Measurements from ENCODE around the gene PRDM16.

Gene PRDM16

GRCh38 chr1:3331564-3331963 is 262.6 kb downstream of the PRDM16 start:
- no peak overlapping the region for H4K8ac ChIP-seq (ENCODE audit: low read length)
- H3K4ac ChIP-seq (ENCODE audit: low read depth in 1 of 2, low read length in 2 of 2), result no peak overlapping the region
- H4K91ac ChIP-seq (ENCODE audit: low read length), result no peak overlapping the region
- H3K36me3 ChIP-seq (ENCODE audit: control insufficient read depth in 1 of 2, insufficient read depth in 2 of 2, low read depth in 1 of 2, low read length in 2 of 2), result no peaks in the 10 kb centered on the region
- no peak overlapping the region for H3K4me3 ChIP-seq (ENCODE audit: insufficient read depth in 1 of 2, low read depth in 1 of 2, low read length in 2 of 2)
- no peak overlapping the region for H3K9ac ChIP-seq (ENCODE audit: low read length)
- WGBS, result 86% methylated on average over 13 of the region's 14 CpGs
- H2AK5ac ChIP-seq (ENCODE audit: low read length, severe bottlenecking), result no peak overlapping the region
- no peak overlapping the region for H3K18ac ChIP-seq (ENCODE audit: low read depth in 1 of 2, low read length in 2 of 2)
- no peak overlapping the region for H3K4me2 ChIP-seq (ENCODE audit: low read length, poor library complexity, severe bottlenecking)
- H2BK5ac ChIP-seq (ENCODE audit: low read depth, low read length, poor library complexity, severe bottlenecking), result no peak overlapping the region
- H2BK120ac ChIP-seq (ENCODE audit: low read depth, low read length), result no peak overlapping the region
- H3K4me1 ChIP-seq (ENCODE audit: control insufficient read depth, insufficient read depth, low read depth, low read length), result no peaks in the 10 kb centered on the region
- H2AFZ ChIP-seq (ENCODE audit: low read depth, low read length), result no peak overlapping the region
- H2BK15ac ChIP-seq (ENCODE audit: low read depth, poor library complexity, severe bottlenecking), result no peak overlapping the region
- no peak overlapping the region for H3K23ac ChIP-seq (ENCODE audit: low read length in 2 of 2)
- no peaks in the 10 kb centered on the region for H3K79me1 ChIP-seq (replicated peaks; ENCODE audit: low read length, poor library complexity, severe bottlenecking)
- H3K14ac ChIP-seq (ENCODE audit: low read length in 2 of 2), result no peak overlapping the region
- no peak overlapping the region for H2BK12ac ChIP-seq (ENCODE audit: low read length in 2 of 2)
- peaks cover 8 to 35% of the 10 kb centered on the region in 2 experiments for H3K27me3 ChIP-seq (ENCODE audit: control insufficient read depth in 1 of 2, insufficient read depth in 1 of 2, low read length in 2 of 2)
- DNase-seq, result no peak
- no peaks in the 10 kb centered on the region for H3K9me3 ChIP-seq (ENCODE audit: control insufficient read depth, low read length)
- H3K27ac ChIP-seq (ENCODE audit: low read length, poor library complexity, severe bottlenecking), result no peak overlapping the region

GRCh38 chr1:3332043-3332442 is 263.0 kb downstream of the PRDM16 start:
- H3K36me3 ChIP-seq (ENCODE audit: control insufficient read depth in 1 of 2, insufficient read depth in 2 of 2, low read depth in 1 of 2, low read length in 2 of 2), result no peaks in the 10 kb centered on the region
- no peaks in the 10 kb centered on the region for H3K9me3 ChIP-seq (ENCODE audit: control insufficient read depth, low read length)
- H3K4me3 ChIP-seq (ENCODE audit: insufficient read depth in 1 of 2, low read depth in 1 of 2, low read length in 2 of 2), result no peak overlapping the region
- no peaks in the 10 kb centered on the region for H3K4me1 ChIP-seq (ENCODE audit: control insufficient read depth, insufficient read depth, low read depth, low read length)
- no peak overlapping the region for H2BK15ac ChIP-seq (ENCODE audit: low read depth, poor library complexity, severe bottlenecking)
- no peak overlapping the region for H3K9ac ChIP-seq (ENCODE audit: low read length)
- no peak overlapping the region for H2AFZ ChIP-seq (ENCODE audit: low read depth, low read length)
- no peak for DNase-seq
- H3K27ac ChIP-seq (ENCODE audit: low read length, poor library complexity, severe bottlenecking), result no peak overlapping the region
- no peaks in the 10 kb centered on the region for H3K79me1 ChIP-seq (replicated peaks; ENCODE audit: low read length, poor library complexity, severe bottlenecking)
- no peak overlapping the region for H2AK5ac ChIP-seq (ENCODE audit: low read length, severe bottlenecking)
- peaks cover 8 to 35% of the 10 kb centered on the region in 2 experiments for H3K27me3 ChIP-seq (ENCODE audit: control insufficient read depth in 1 of 2, insufficient read depth in 1 of 2, low read length in 2 of 2)
- H2BK12ac ChIP-seq (ENCODE audit: low read length in 2 of 2), result no peak overlapping the region
- no peak overlapping the region for H2BK5ac ChIP-seq (ENCODE audit: low read depth, low read length, poor library complexity, severe bottlenecking)
- H3K4me2 ChIP-seq (ENCODE audit: low read length, poor library complexity, severe bottlenecking), result no peak overlapping the region
- no peak overlapping the region for H4K91ac ChIP-seq (ENCODE audit: low read length)
- no peak overlapping the region for H3K14ac ChIP-seq (ENCODE audit: low read length in 2 of 2)
- no peak overlapping the region for H2BK120ac ChIP-seq (ENCODE audit: low read depth, low read length)
- WGBS, result 88% methylated on average over 15 of the region's 18 CpGs
- H3K23ac ChIP-seq (ENCODE audit: low read length in 2 of 2), result no peak overlapping the region
- H4K8ac ChIP-seq (ENCODE audit: low read length), result no peak overlapping the region
- H3K4ac ChIP-seq (ENCODE audit: low read depth in 1 of 2, low read length in 2 of 2), result no peak overlapping the region
- H3K18ac ChIP-seq (ENCODE audit: low read depth in 1 of 2, low read length in 2 of 2), result no peak overlapping the region

DNA sequence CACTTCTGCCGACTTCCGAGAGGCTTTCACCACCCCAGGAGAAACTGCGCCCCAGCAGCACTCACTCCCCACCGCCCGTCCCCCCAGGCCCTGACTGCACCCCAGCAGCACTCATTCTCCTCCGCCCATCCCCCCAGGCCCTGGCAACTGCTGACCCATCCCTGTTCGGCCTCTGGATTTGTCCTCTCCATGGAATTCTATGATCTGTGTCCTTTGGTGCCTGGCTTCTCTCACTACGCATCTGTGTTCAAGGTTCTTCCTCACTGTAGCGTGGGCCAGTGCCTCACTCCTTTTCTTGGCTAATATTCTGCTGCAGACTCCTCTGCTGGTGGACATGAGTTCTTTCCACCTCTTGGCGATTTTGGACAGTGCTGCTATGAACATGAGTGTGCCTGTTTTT is 263.7 kb downstream of the PRDM16 start:
- no peak overlapping the region for H2AFZ ChIP-seq (ENCODE audit: low read depth, low read length)
- no peak for DNase-seq
- H3K4me1 ChIP-seq (ENCODE audit: control insufficient read depth, insufficient read depth, low read depth, low read length), result no peaks in the 10 kb centered on the region
- H4K8ac ChIP-seq (ENCODE audit: low read length), result no peak overlapping the region
- H3K9me3 ChIP-seq (ENCODE audit: control insufficient read depth, low read length), result no peaks in the 10 kb centered on the region
- H3K27ac ChIP-seq (ENCODE audit: low read length, poor library complexity, severe bottlenecking), result no peak overlapping the region
- no peak overlapping the region for H3K4me3 ChIP-seq (ENCODE audit: insufficient read depth in 1 of 2, low read depth in 1 of 2, low read length in 2 of 2)
- H2AK5ac ChIP-seq (ENCODE audit: low read length, severe bottlenecking), result no peak overlapping the region
- no peak overlapping the region for H2BK120ac ChIP-seq (ENCODE audit: low read depth, low read length)
- WGBS, result 85% methylated on average over 10 of the region's 10 CpGs
- H2BK15ac ChIP-seq (ENCODE audit: low read depth, poor library complexity, severe bottlenecking), result no peak overlapping the region
- no peaks in the 10 kb centered on the region for H3K36me3 ChIP-seq (ENCODE audit: control insufficient read depth in 1 of 2, insufficient read depth in 2 of 2, low read depth in 1 of 2, low read length in 2 of 2)
- no peak overlapping the region for H3K4ac ChIP-seq (ENCODE audit: low read depth in 1 of 2, low read length in 2 of 2)
- H3K79me1 ChIP-seq (replicated peaks; ENCODE audit: low read length, poor library complexity, severe bottlenecking), result no peaks in the 10 kb centered on the region
- H3K18ac ChIP-seq (ENCODE audit: low read depth in 1 of 2, low read length in 2 of 2), result no peak overlapping the region
- H3K9ac ChIP-seq (ENCODE audit: low read length), result no peak overlapping the region
- H4K91ac ChIP-seq (ENCODE audit: low read length), result no peak overlapping the region
- no peak overlapping the region for H3K23ac ChIP-seq (ENCODE audit: low read length in 2 of 2)
- peaks cover 8 to 35% of the 10 kb centered on the region in 2 experiments for H3K27me3 ChIP-seq (ENCODE audit: control insufficient read depth in 1 of 2, insufficient read depth in 1 of 2, low read length in 2 of 2)
- H3K4me2 ChIP-seq (ENCODE audit: low read length, poor library complexity, severe bottlenecking), result no peak overlapping the region
- no peak overlapping the region for H3K14ac ChIP-seq (ENCODE audit: low read length in 2 of 2)
- no peak overlapping the region for H2BK12ac ChIP-seq (ENCODE audit: low read length in 2 of 2)
- H2BK5ac ChIP-seq (ENCODE audit: low read depth, low read length, poor library complexity, severe bottlenecking), result no peak overlapping the region

- H3K9me3 ChIP-seq (ENCODE audit: control insufficient read depth, low read length), result no peaks in the 10 kb centered on the region
- no peak overlapping the region for H2BK15ac ChIP-seq (ENCODE audit: low read depth, poor library complexity, severe bottlenecking)
- no peak overlapping the region for H2BK5ac ChIP-seq (ENCODE audit: low read depth, low read length, poor library complexity, severe bottlenecking)
- no peaks in the 10 kb centered on the region for H3K79me1 ChIP-seq (replicated peaks; ENCODE audit: low read length, poor library complexity, severe bottlenecking)
- no peaks in the 10 kb centered on the region for H3K4me1 ChIP-seq (ENCODE audit: control insufficient read depth, insufficient read depth, low read depth, low read length)
- no peak overlapping the region for H2AFZ ChIP-seq (ENCODE audit: low read depth, low read length)
- no peak overlapping the region for H3K9ac ChIP-seq (ENCODE audit: low read length)
- no peaks in the 10 kb centered on the region for H3K36me3 ChIP-seq (ENCODE audit: control insufficient read depth in 1 of 2, insufficient read depth in 2 of 2, low read depth in 1 of 2, low read length in 2 of 2)
- no peak overlapping the region for H2AK5ac ChIP-seq (ENCODE audit: low read length, severe bottlenecking)
- no peak overlapping the region for H3K4me3 ChIP-seq (ENCODE audit: insufficient read depth in 1 of 2, low read depth in 1 of 2, low read length in 2 of 2)
- H3K4me2 ChIP-seq (ENCODE audit: low read length, poor library complexity, severe bottlenecking), result no peak overlapping the region
- no peak overlapping the region for H4K91ac ChIP-seq (ENCODE audit: low read length)
- H3K27me3 ChIP-seq (ENCODE audit: control insufficient read depth in 1 of 2, insufficient read depth in 1 of 2, low read length in 2 of 2), result peaks cover 8 to 41% of the 10 kb centered on the region in 2 experiments
- DNase-seq, result no peak
- H3K4ac ChIP-seq (ENCODE audit: low read depth in 1 of 2, low read length in 2 of 2), result no peak overlapping the region
- no peak overlapping the region for H3K23ac ChIP-seq (ENCODE audit: low read length in 2 of 2)
- no peak overlapping the region for H2BK120ac ChIP-seq (ENCODE audit: low read depth, low read length)
- no peak overlapping the region for H2BK12ac ChIP-seq (ENCODE audit: low read length in 2 of 2)
- H3K27ac ChIP-seq (ENCODE audit: low read length, poor library complexity, severe bottlenecking), result no peak overlapping the region
- H3K14ac ChIP-seq (ENCODE audit: low read length in 2 of 2), result no peak overlapping the region
- WGBS, result 75% methylated on average over 9 of the region's 9 CpGs
- no peak overlapping the region for H4K8ac ChIP-seq (ENCODE audit: low read length)
- H3K18ac ChIP-seq (ENCODE audit: low read depth in 1 of 2, low read length in 2 of 2), result no peak overlapping the region
These were observed 264.9 kb downstream of the PRDM16 start for GRCh38 chr1:3333903-3334302.
